ENCODE measurements around the gene CCDC106. TPM values are rescaled to one million over a fixed set of nuclear protein-coding genes. Genes with fewer than 3 reads are reported as not detected.

CCDC106 gene
- total RNA-seq, 1 donor from 2014 or later = 3.1 TPM

DNA sequence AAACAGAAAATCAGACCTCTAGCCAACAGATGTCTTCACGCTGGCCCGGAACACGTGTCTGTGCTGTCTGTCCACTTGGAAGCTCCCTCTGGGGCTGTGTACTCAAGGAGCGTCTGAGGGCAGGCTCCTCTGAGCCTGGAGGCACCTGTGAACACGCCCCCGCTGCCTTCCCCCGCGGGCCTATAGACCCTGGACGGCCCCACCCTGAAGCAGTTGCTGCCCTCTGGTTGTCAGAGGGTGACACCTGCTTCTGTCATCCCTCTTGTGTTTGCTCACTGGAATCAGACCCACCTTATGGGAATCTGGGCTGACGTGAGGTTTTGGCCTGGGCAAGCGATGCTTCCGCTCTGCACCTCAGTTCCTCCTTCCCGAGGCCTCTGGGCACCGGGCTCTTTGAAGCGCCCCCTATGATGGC lies 46.2 kb downstream of the CCDC106 start:
- H3K36me3 ChIP-seq (ENCODE audit: control insufficient read depth in 3 of 3, insufficient read depth in 3 of 3, low read length in 3 of 3) = peaks cover 57 to 63% (median 62%) of the 10 kb centered on the region in 3 donors
- no peaks in the 10 kb centered on the region for H3K27me3 ChIP-seq (ENCODE audit: control insufficient read depth in 3 of 3, insufficient read depth in 3 of 3, low read length in 3 of 3)
- H3K4me3 ChIP-seq (ENCODE audit: low read length in 3 of 3) = no peak overlapping the region
- H3K4me1 ChIP-seq (ENCODE audit: control insufficient read depth in 3 of 3, insufficient read depth in 3 of 3, low read length in 3 of 3) = no peaks in the 10 kb centered on the region
- H3K9me3 ChIP-seq (ENCODE audit: control insufficient read depth in 3 of 3, low read length in 3 of 3) = no peaks in the 10 kb centered on the region
- H3K27ac ChIP-seq (ENCODE audit: low read depth, low read length) = no peak overlapping the region
- H3K9ac ChIP-seq (ENCODE audit: low read depth in 1 of 3, low read length in 3 of 3) = no peak overlapping the region

DNA sequence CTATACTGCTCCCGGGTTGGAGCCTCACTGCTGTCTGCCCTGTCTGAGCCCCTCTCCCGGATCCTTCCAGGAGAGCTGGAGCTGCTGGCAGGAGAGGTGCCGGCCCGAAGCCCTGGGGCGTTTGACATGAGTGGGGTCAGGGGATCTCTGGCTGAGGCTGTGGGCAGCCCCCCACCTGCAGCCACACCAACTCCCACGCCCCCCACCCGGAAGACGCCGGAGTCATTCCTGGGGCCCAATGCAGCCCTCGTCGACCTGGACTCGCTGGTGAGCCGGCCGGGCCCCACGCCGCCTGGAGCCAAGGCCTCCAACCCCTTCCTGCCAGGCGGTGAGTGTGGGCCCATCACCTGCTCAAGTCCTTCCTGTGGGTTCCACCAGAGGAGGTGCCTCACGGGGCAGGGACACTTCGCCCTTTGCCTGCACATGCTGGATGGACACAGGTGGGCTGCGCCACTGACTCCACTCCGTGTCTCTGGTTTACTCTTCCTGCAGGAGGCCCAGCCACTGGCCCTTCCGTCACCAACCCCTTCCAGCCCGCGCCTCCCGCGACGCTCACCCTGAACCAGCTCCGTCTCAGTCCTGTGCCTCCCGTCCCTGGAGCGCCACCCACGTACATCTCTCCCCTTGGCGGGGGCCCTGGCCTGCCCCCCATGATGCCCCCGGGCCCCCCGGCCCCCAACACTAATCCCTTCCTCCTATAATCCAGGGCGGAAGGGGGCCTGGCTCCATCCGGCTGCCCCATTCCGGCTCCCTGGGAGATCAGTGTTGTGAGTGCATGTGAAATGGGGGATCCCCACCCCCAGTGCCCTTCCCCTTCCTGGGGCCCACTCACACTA lies 46.9 kb downstream of the CCDC106 start:
- Histone ChIP-seq H3K4me3 (ENCODE audit: low read length in 3 of 3) (no peak overlapping the region), H3K4me1 (ENCODE audit: control insufficient read depth in 3 of 3, insufficient read depth in 3 of 3, low read length in 3 of 3) (no peaks in the 10 kb centered on the region), H3K27ac (ENCODE audit: low read depth, low read length) (no peak overlapping the region), H3K36me3 (ENCODE audit: control insufficient read depth in 3 of 3, insufficient read depth in 3 of 3, low read length in 3 of 3) (peaks cover 51 to 60% (median 57%) of the 10 kb centered on the region in 3 donors), H3K9me3 (ENCODE audit: control insufficient read depth in 3 of 3, low read length in 3 of 3) (no peaks in the 10 kb centered on the region), H3K9ac (ENCODE audit: low read depth in 1 of 3, low read length in 3 of 3) (no peak overlapping the region), H3K27me3 (ENCODE audit: control insufficient read depth in 3 of 3, insufficient read depth in 3 of 3, low read length in 3 of 3) (no peaks in the 10 kb centered on the region)

DNA sequence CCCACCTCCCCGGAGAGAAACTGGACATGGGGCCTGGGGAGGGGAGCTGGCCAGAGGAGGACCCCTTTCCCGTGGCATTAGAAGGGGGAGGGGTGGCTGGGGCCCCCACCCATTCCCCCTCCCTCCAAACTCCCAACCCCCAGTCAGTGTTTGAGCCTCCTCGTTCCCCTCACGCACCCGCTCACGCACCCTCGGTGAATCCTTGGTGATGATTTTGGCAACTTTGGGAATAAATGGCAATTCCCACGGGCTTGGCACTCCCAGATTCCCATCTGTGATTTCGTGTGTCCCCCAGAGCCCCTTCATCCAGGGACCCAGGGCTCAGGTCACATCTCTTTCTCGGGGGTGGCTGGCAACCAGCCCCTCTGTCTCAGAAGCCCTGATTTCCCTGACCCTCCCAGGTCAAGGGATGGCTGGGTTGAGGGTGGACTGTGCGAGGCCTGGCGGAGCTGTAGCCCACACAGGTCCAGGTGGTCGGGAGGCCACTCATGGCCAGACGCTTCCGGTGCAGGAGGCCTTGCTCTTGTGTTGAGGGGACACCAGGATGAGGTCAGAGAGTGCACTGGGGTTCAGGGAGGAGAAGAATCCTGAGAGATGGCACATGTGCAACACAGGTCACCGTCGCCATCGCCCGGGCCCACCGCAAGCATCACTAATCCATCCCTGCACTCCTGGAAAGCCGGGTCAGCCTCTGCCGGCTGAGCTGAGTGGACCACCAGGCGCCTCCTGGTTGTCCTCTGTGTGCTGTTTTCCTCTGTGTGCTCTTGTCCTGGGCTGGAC lies 47.7 kb downstream of the CCDC106 start:
- no peak overlapping the region for H3K27ac ChIP-seq (ENCODE audit: low read depth, low read length)
- no peak overlapping the region for H3K4me3 ChIP-seq (ENCODE audit: low read length in 3 of 3)
- H3K9ac ChIP-seq (ENCODE audit: low read depth in 1 of 3, low read length in 3 of 3) = no peak overlapping the region
- H3K27me3 ChIP-seq (ENCODE audit: control insufficient read depth in 3 of 3, insufficient read depth in 3 of 3, low read length in 3 of 3) = no peaks in the 10 kb centered on the region
- H3K9me3 ChIP-seq (ENCODE audit: control insufficient read depth in 3 of 3, low read length in 3 of 3) = no peaks in the 10 kb centered on the region
- H3K36me3 ChIP-seq (ENCODE audit: control insufficient read depth in 3 of 3, insufficient read depth in 3 of 3, low read length in 3 of 3) = peaks cover 46 to 56% (median 48%) of the 10 kb centered on the region in 3 donors
- H3K4me1 ChIP-seq (ENCODE audit: control insufficient read depth in 3 of 3, insufficient read depth in 3 of 3, low read length in 3 of 3) = no peaks in the 10 kb centered on the region

DNA sequence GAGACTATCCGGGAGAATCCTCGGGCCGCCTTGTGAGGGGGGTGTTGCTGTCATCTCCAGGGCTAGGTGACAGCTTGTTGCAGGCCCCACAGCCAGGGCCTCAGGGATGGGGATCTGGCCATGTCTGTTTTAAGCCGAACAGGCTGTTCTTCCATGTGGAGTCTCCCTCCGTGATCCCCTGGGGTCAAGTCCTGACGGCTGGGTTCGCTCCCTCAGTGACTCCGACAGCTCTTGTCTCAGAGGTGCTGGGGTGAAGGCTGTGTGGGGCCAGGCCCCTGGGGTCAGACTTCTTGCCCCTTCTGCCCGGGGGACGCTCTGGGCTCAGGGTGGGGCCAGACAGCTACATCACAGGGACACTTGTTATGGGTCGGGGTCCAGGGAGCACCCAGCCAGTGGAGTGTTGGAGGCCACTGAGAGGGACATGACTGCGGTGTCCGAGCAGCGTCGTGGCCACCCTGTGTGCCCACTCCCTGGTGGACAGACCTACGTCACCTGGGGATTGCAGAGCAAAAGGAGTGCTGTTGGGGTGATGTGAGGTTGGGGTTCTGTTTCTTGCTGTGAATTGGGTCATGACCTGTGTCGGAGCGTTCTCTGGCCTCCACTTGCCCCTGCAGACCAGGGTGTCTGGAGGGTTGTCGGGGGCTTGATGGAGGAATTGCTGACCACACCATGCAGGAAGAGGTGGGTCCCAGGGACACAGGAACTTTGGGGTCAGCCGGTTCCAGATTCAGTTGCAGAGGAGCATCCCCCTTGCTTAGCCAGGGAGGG lies 48.5 kb downstream of the CCDC106 start:
- H3K9me3 ChIP-seq (ENCODE audit: control insufficient read depth in 3 of 3, low read length in 3 of 3) = no peaks in the 10 kb centered on the region
- no peak overlapping the region for H3K27ac ChIP-seq (ENCODE audit: low read depth, low read length)
- peaks cover 41 to 53% (median 44%) of the 10 kb centered on the region in 3 donors for H3K36me3 ChIP-seq (ENCODE audit: control insufficient read depth in 3 of 3, insufficient read depth in 3 of 3, low read length in 3 of 3)
- no peaks in the 10 kb centered on the region for H3K4me1 ChIP-seq (ENCODE audit: control insufficient read depth in 3 of 3, insufficient read depth in 3 of 3, low read length in 3 of 3)
- no peaks in the 10 kb centered on the region for H3K27me3 ChIP-seq (ENCODE audit: control insufficient read depth in 3 of 3, insufficient read depth in 3 of 3, low read length in 3 of 3)
- H3K9ac ChIP-seq (ENCODE audit: low read depth in 1 of 3, low read length in 3 of 3) = no peak overlapping the region
- H3K4me3 ChIP-seq (ENCODE audit: low read length in 3 of 3) = no peak overlapping the region

DNA sequence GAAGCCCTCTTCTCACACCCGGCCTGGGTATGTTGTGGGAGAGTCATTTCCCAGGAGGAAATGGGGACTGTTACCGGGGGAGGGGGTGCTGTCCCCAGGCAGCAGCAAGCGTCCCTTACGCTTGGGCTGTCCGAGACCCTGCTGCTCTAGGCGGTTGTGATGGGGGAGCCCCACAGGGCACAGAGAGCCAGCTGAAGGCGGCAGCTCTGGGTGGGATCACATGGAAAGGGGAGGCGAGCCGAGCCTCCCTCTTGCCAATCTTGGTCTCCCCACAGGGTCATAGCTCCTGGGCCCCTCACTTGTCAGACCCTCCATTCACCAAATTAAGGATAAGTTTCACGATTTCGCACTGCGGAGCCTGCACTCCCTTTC lies 49.0 kb downstream of the CCDC106 start:
- peaks cover 35 to 47% (median 43%) of the 10 kb centered on the region in 3 donors for H3K36me3 ChIP-seq (ENCODE audit: control insufficient read depth in 3 of 3, insufficient read depth in 3 of 3, low read length in 3 of 3)
- no peak overlapping the region for H3K4me3 ChIP-seq (ENCODE audit: low read length in 3 of 3)
- no peaks in the 10 kb centered on the region for H3K4me1 ChIP-seq (ENCODE audit: control insufficient read depth in 3 of 3, insufficient read depth in 3 of 3, low read length in 3 of 3)
- H3K9ac ChIP-seq (ENCODE audit: low read depth in 1 of 3, low read length in 3 of 3) = no peak overlapping the region
- H3K27ac ChIP-seq (ENCODE audit: low read depth, low read length) = no peak overlapping the region
- no peaks in the 10 kb centered on the region for H3K27me3 ChIP-seq (ENCODE audit: control insufficient read depth in 3 of 3, insufficient read depth in 3 of 3, low read length in 3 of 3)
- H3K9me3 ChIP-seq (ENCODE audit: control insufficient read depth in 3 of 3, low read length in 3 of 3) = no peaks in the 10 kb centered on the region

DNA sequence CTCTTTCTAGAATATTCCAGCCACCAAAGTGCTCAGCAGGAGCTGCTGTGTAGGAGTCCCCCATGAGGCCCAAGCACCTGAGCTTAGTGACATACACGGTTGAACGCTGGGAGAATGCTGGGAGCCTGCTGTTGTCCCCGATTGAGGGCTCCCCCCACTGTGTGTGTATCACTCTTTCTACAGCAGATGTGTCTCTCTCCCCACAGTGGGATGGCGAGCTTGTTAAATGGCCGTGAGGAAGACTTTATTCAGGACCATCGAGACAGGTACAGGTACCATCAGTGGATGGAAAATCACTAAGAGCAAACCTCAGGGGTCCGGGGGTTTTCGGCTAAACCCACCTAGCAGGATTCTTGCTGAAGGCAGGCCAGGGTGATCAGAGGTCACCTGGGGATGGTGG lies 49.7 kb downstream of the CCDC106 start:
- Histone ChIP-seq H3K4me1 (ENCODE audit: control insufficient read depth in 3 of 3, insufficient read depth in 3 of 3, low read length in 3 of 3) (no peaks in the 10 kb centered on the region), H3K9ac (ENCODE audit: low read depth in 1 of 3, low read length in 3 of 3) (no peak overlapping the region), H3K27me3 (ENCODE audit: control insufficient read depth in 3 of 3, insufficient read depth in 3 of 3, low read length in 3 of 3) (no peaks in the 10 kb centered on the region), H3K27ac (ENCODE audit: low read depth, low read length) (no peak overlapping the region), H3K36me3 (ENCODE audit: control insufficient read depth in 3 of 3, insufficient read depth in 3 of 3, low read length in 3 of 3) (peaks cover 35 to 45% (median 43%) of the 10 kb centered on the region in 3 donors), H3K9me3 (ENCODE audit: control insufficient read depth in 3 of 3, low read length in 3 of 3) (no peaks in the 10 kb centered on the region), H3K4me3 (ENCODE audit: low read length in 3 of 3) (no peak overlapping the region)

DNA sequence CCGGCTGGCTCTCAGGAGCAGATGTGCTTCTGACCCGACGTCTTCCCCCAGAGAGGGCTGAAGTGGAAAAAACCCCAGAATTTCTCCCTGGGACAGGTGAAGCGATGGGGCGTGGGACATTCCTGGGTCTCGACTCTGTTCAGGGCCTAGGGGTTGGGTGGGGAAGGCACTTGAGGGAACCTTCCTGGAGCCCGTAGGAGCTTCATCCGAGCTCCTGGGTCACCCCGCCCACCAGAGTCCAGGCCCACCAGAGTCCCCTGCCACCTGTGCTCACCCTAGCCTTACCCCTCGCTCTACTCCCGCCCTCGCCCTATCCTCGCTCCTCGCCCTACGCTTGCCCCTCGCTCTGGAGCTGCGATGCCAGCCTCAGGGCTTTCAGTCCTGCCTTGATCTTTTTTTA lies 50.2 kb downstream of the CCDC106 start:
- no peaks in the 10 kb centered on the region for H3K4me1 ChIP-seq (ENCODE audit: control insufficient read depth in 3 of 3, insufficient read depth in 3 of 3, low read length in 3 of 3)
- H3K36me3 ChIP-seq (ENCODE audit: control insufficient read depth in 3 of 3, insufficient read depth in 3 of 3, low read length in 3 of 3) = peaks cover 30 to 41% (median 38%) of the 10 kb centered on the region in 3 donors
- H3K9me3 ChIP-seq (ENCODE audit: control insufficient read depth in 3 of 3, low read length in 3 of 3) = no peaks in the 10 kb centered on the region
- no peak overlapping the region for H3K27ac ChIP-seq (ENCODE audit: low read depth, low read length)
- H3K9ac ChIP-seq (ENCODE audit: low read depth in 1 of 3, low read length in 3 of 3) = no peak overlapping the region
- no peak overlapping the region for H3K4me3 ChIP-seq (ENCODE audit: low read length in 3 of 3)
- H3K27me3 ChIP-seq (ENCODE audit: control insufficient read depth in 3 of 3, insufficient read depth in 3 of 3, low read length in 3 of 3) = no peaks in the 10 kb centered on the region

DNA sequence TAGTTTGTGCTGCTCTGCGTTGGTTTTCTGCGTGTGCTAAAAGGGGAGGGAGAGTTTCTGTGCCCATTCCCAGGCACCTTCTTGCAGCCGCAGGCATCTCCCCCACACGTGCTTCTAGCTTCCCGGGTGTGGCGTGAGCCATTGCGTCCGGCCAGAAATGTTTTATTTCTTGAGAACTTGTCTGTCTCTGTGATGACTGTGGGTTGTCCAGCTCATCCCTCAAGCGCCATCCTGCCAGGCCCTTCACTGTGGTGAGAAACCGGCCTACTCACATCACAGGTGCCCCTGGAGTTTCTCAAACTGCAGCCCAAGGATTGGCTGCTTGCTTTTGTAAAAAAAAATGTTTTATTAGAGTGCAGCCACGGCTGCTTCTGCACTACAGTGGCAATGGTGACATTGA lies 51.2 kb downstream of the CCDC106 start:
- Histone ChIP-seq H3K4me1 (ENCODE audit: control insufficient read depth in 3 of 3, insufficient read depth in 3 of 3, low read length in 3 of 3) (peaks cover 0 to 3% (median 0%) of the 10 kb centered on the region in 3 donors), H3K27ac (ENCODE audit: low read depth, low read length) (no peak overlapping the region), H3K4me3 (ENCODE audit: low read length in 3 of 3) (no peak overlapping the region), H3K9me3 (ENCODE audit: control insufficient read depth in 3 of 3, low read length in 3 of 3) (no peaks in the 10 kb centered on the region), H3K27me3 (ENCODE audit: control insufficient read depth in 3 of 3, insufficient read depth in 3 of 3, low read length in 3 of 3) (no peaks in the 10 kb centered on the region), H3K36me3 (ENCODE audit: control insufficient read depth in 3 of 3, insufficient read depth in 3 of 3, low read length in 3 of 3) (peaks cover 24 to 32% (median 30%) of the 10 kb centered on the region in 3 donors), H3K9ac (ENCODE audit: low read depth in 1 of 3, low read length in 3 of 3) (no peak overlapping the region)

DNA sequence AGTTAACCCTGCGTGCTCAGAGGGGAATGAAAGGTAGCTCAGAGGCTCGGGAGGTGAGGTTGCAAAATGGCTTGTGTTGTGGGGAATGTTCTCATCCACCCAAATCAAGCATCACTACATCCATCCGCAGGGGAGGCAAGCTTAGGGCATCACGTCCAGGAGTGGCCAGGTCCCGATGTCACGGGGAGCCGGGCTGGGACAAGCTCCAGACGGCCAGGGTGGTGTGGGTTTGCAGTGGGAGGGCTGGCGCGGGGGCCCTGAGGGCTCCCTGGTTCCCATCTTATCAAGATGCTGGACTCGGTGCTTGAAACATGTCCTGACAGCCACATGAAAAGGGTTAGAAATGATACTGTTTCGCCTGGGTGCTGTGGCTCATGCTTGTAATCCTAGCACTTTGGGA lies 52.8 kb downstream of the CCDC106 start:
- no peaks in the 10 kb centered on the region for H3K27me3 ChIP-seq (ENCODE audit: control insufficient read depth in 3 of 3, insufficient read depth in 3 of 3, low read length in 3 of 3)
- no peak overlapping the region for H3K4me3 ChIP-seq (ENCODE audit: low read length in 3 of 3)
- no peaks in the 10 kb centered on the region for H3K9me3 ChIP-seq (ENCODE audit: control insufficient read depth in 3 of 3, low read length in 3 of 3)
- peaks cover 19 to 27% (median 21%) of the 10 kb centered on the region in 3 donors for H3K36me3 ChIP-seq (ENCODE audit: control insufficient read depth in 3 of 3, insufficient read depth in 3 of 3, low read length in 3 of 3)
- H3K27ac ChIP-seq (ENCODE audit: low read depth, low read length) = no peak overlapping the region
- H3K9ac ChIP-seq (ENCODE audit: low read depth in 1 of 3, low read length in 3 of 3) = no peak overlapping the region
- H3K4me1 ChIP-seq (ENCODE audit: control insufficient read depth in 3 of 3, insufficient read depth in 3 of 3, low read length in 3 of 3) = peaks cover 0 to 3% (median 0%) of the 10 kb centered on the region in 3 donors
